Neutrophil (primary cell): ENCODE results near the gene BIN1.

Experiments
- H3K27ac ChIP-seq: fragments of 200-600 bp; sonication (generic); 2 replicates; pipeline ENCODE4 v1.5.1; 2016; ENCODE audit warnings: mild to moderate bottlenecking, moderate library complexity
- H3K27me3 ChIP-seq: fragments of 200-600 bp; sonication (generic); 2 replicates; pipeline ENCODE4 v1.6.0; 2016; ENCODE audit warnings: mild to moderate bottlenecking
- H3K36me3 ChIP-seq: fragments of 200-600 bp; sonication (generic); 2 replicates; pipeline ENCODE4 v1.5.1; 2017
- H3K4me1 ChIP-seq, 2 experiments: fragments of 200-600 bp in 1 of 2; sonication (generic) in 1 of 2; 1 replicate in 1 of 2; 2 replicates in 1 of 2; pipeline versions ENCODE4 v1.5.1 to v1.6.1; 2013 to 2016; ENCODE audit warnings: low read depth in 1 of 2, low read length in 1 of 2, mild to moderate bottlenecking in 1 of 2, moderate library complexity in 1 of 2; ENCODE audit not compliant: control insufficient read depth in 1 of 2, insufficient read depth in 1 of 2
- H3K4me3 ChIP-seq, 2 experiments: fragments of 200-600 bp in 1 of 2; sonication (generic) in 1 of 2; 1 replicate in 1 of 2; 2 replicates in 1 of 2; pipeline ENCODE4 v1.5.1; 2013 to 2016; ENCODE audit warnings: low read depth in 1 of 2, low read length in 1 of 2, mild to moderate bottlenecking in 1 of 2, moderate library complexity in 1 of 2
- H3K9me3 ChIP-seq: fragments of 200-600 bp; sonication (generic); 2 replicates; pipeline ENCODE4 v1.5.1; 2016
- TF ChIP-seq, protein P1 (sequence below): fragments of 200-600 bp; sonication (generic); IDR thresholded peaks from 2 replicates; pipeline ENCODE4 v1.5.1; 2016; ENCODE audit warnings: antibody characterized with exemption

Gene BIN1

DNA sequence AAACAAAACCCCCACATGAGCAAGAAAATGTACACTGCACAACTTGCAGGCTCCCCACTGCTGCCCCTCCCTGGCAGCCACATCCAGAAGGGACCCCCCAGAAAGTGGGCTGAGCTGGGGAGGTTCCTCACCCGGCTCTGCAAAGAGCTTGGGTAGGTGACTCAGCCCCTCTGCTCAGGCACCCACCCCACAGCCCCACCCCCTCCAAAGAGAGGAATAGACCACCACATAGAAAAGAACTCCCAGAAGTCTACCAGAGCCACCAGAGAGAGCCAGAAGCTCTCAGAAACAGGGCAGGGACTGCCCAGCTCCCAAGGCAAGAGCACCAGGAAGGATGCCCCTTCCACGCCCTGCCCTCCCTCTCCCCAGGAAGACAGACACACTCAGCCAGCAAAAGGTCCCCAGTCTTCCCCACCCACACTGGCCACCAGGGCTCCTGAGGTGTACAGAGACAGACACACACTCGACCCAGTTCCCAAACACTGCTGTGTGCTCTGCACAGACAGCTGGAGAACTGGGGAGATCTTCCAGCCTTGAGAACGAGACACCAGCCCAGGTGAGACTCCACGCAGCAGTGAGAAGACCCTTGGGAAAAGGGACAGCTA is 28.2 kb downstream of the BIN1 start:
- Histone ChIP-seq H3K36me3 (no peaks in the 10 kb centered on the region), H3K4me3 (no peak overlapping the region), H3K9me3 (no peaks in the 10 kb centered on the region), H3K27ac (no peak overlapping the region), H3K27me3 (peaks cover 31% of the 10 kb centered on the region), H3K4me1 (no peaks in the 10 kb centered on the region)
- TF ChIP-seq, protein P1, sequence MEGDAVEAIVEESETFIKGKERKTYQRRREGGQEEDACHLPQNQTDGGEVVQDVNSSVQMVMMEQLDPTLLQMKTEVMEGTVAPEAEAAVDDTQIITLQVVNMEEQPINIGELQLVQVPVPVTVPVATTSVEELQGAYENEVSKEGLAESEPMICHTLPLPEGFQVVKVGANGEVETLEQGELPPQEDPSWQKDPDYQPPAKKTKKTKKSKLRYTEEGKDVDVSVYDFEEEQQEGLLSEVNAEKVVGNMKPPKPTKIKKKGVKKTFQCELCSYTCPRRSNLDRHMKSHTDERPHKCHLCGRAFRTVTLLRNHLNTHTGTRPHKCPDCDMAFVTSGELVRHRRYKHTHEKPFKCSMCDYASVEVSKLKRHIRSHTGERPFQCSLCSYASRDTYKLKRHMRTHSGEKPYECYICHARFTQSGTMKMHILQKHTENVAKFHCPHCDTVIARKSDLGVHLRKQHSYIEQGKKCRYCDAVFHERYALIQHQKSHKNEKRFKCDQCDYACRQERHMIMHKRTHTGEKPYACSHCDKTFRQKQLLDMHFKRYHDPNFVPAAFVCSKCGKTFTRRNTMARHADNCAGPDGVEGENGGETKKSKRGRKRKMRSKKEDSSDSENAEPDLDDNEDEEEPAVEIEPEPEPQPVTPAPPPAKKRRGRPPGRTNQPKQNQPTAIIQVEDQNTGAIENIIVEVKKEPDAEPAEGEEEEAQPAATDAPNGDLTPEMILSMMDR, result no peak

DNA sequence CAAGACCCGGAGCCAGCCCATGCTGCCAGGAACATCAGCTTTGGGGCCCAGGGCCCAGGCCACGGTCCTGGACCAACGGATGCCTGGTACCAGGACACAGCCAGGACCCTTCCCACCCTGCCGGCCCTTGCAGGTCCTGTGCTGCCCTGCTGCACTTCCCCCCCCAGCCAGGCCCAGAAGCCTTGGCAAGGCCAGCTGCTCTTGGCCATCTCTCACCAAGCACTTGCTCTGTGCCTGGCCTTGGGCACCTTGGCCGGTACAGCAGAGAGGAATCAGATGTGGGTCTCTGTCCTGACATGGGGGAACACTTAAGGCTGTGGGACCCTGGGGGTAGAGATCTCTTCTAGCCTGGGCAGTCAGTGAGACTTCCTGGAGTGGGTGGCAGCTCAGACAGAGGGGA is 28.9 kb downstream of the BIN1 start:
- H3K9me3 ChIP-seq, result no peaks in the 10 kb centered on the region
- no peaks in the 10 kb centered on the region for H3K36me3 ChIP-seq
- H3K27ac ChIP-seq, result no peak overlapping the region
- H3K4me3 ChIP-seq, result no peak overlapping the region
- TF ChIP-seq, protein P1, result no peak
- no peaks in the 10 kb centered on the region for H3K4me1 ChIP-seq
- peaks cover 25% of the 10 kb centered on the region for H3K27me3 ChIP-seq

DNA sequence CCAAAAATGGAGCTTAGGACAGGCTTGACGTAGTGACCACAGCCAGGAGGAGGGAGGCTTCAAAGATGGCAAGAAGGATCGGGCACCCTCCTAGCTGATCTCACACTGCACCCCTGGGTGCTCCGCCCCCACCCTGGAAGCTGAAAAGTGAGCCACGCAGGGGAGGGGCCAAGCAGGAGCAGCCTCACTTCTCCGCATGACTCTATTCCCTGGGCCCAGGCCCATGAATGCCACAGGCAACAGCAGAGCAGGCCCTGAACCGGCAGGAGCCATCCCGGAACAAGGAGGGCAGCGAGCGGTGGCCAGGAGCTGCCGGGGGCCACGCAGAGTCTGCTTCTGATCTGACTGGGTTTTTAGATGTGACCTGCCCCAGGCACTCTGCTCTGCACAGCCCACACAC is 30.0 kb downstream of the BIN1 start:
- Histone ChIP-seq H3K27ac (no peak overlapping the region), H3K4me1 (no peaks in the 10 kb centered on the region), H3K36me3 (no peaks in the 10 kb centered on the region), H3K4me3 (no peak overlapping the region), H3K9me3 (no peaks in the 10 kb centered on the region), H3K27me3 (peaks cover 16% of the 10 kb centered on the region)
- TF ChIP-seq, protein P1, result no peak

DNA sequence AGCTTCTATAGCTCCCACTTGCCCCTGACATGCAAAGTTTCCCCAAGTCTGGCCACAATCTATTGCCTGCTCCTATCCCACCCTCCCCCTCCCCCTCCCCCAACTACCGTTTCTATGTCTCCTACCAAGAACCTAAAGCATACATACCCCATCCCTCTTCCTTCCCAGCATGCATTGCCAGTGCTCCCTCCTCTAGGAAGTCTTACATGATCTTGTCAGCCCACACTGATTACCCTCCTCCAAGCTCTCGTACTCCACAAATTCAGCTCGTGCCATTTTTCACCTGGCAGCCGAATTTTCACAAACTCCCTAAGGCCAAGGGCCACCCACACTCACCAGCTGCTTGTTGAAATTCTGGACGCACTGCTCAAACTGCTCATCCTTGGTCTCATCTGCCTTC is 30.7 kb downstream of the BIN1 start:
- no peak overlapping the region for H3K4me3 ChIP-seq
- H3K27ac ChIP-seq, result no peak overlapping the region
- TF ChIP-seq, protein P1, result no peak
- H3K9me3 ChIP-seq, result no peaks in the 10 kb centered on the region
- H3K36me3 ChIP-seq, result no peaks in the 10 kb centered on the region
- peaks cover 10% of the 10 kb centered on the region for H3K27me3 ChIP-seq
- H3K4me1 ChIP-seq, result no peaks in the 10 kb centered on the region

DNA sequence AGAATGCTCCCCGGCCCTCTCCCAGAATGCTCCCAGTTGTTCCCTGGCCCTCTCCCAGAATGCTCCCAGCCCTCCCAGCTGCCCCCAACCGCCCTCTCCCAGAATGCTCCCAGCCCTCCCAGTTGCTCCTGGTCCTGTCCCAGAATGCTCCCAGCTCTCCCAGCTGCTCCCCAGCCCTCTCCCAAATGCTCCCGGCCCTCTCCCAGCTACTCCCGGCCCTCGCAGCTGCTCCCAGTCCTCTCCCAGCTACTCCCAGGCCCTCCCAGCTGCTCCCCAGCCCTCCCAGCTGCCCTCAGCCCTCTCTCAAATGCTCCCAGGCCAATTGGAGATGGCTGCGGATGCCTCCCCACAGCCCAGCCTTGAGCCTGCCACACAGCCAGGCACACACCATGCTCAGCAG is 31.1 kb downstream of the BIN1 start:
- TF ChIP-seq, protein P1, result no peak
- Histone ChIP-seq H3K27me3 (peaks cover 5% of the 10 kb centered on the region), H3K4me1 (no peaks in the 10 kb centered on the region), H3K9me3 (no peaks in the 10 kb centered on the region), H3K4me3 (no peak overlapping the region), H3K36me3 (no peaks in the 10 kb centered on the region), H3K27ac (no peak overlapping the region)

DNA sequence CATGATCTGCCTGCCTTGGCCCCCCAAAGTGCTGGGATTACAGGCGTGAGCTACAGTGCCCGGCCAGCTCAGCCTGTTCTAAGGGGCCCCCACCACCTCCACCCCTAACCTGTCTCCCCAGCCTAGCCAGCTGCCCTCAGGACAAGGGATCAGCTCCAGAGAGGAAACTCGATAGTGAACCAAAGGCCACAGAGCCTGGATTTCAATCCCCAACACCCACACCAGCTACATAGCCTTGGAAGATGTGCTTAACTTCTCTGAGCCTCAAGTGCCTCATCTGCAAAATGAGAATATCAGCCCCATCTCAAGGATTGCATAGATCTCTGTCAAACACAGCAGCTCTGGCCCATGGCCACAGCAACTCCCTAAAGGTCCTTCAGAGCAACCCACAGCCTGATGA is 32.0 kb downstream of the BIN1 start:
- H3K36me3 ChIP-seq, result no peaks in the 10 kb centered on the region
- H3K27me3 ChIP-seq, result no peaks in the 10 kb centered on the region
- no peak overlapping the region for H3K4me3 ChIP-seq
- TF ChIP-seq, protein P1, result no peak
- H3K27ac ChIP-seq, result no peak overlapping the region
- H3K9me3 ChIP-seq, result no peaks in the 10 kb centered on the region
- no peaks in the 10 kb centered on the region for H3K4me1 ChIP-seq
